IMR-90 (cell line): ENCODE results near the gene USP32.

Experiments
- CTCF ChIP-seq: conservative IDR thresholded peaks from 2 replicates; pipeline ENCODE4 v1.5.1; 2012; ENCODE audit warnings: mild to moderate bottlenecking, low read depth, low read length, improper control_type of control experiment
- POLR2A ChIP-seq: IDR thresholded peaks from 2 replicates; pipeline ENCODE4 v1.6.1; 2012; ENCODE audit warnings: mild to moderate bottlenecking, low read depth, low read length

- no peak for TF ChIP-seq CTCF
- 0 out of 2 replicates have a peak, but pooled peaks have one; percentile 0 for TF ChIP-seq POLR2A
These were observed 935 bp downstream of the USP32 start for GRCh38 chr17:60390925-60391470.
